NOMO-1 (cell line): ENCODE measurements around the gene POLR3E.

Experiments used
- DNase-seq, 2 experiments: peaks; one replicate each; lab custom pipeline; 2025; ENCODE audit not compliant: unreplicated experiment in 2 of 2; lab: John Stamatoyannopoulos, UW

POLR3E gene

DNA sequence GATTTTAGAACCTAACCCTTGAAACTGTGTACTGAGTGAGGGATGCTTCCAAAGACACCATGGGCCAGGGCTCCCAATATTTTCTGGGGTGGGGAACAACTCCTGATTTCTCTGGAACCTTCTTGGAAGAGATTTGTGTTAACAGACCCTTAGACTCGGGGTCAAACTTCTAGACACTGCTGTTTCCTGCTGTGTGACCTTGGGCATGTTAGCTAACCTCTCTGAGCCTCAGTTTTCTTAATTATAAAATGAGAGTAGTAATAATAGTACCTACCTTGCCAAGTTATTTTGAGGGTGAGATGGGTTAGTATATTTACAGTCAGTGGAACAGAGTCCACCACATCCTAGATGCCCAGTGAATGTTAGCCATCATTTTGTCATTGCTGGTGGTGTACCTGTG lies 18.8 kb downstream of the POLR3E start:
- DNase-seq: no peak

DNA sequence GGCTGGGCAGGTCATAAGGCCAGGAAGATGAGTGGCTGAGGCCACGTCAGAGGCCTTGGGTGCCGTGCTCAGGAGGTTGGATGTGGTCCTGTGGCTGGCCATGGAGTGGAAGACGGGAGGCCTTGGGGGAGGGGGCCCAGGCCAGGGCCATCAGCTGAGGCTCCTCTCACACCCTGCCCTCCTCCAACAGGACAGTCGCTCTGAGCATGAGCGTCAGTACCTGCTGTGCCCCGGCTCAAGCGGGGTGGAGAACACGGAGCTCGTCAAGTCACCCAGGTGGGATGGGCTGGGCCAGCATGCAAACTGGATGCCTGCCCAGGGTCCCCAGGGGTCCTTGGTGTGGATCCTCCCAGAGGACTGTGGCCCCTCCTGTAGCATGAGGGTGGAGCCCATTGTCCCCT lies 19.2 kb downstream of the POLR3E start:
- DNase-seq: no peak

DNA sequence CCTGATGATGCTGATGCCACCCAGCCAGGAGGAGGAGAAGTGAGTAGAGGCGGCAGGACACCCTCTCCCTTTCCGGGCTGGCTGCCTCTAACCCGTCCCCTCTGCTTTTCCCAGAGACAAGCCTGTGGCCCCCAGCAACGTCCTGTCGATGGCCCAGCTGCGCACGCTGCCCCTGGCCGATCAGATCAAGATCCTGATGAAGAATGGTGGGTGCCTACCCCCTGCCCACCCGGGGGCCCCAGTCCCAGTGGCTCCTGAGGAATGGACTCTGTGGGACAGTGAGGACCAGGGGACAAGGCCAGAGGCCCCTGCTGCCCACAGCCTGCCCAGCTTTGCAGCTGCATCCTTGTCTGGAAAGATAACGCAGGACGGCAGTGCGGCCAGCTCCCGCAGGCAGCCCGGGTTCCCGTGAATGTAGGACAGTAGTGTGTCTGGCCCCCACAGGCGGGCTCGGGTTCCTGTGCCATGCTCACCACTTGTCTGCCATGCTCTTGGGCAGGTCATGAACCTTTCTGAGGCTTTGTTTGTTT lies 19.9 kb downstream of the POLR3E start:
- DNase-seq: no peak

DNA sequence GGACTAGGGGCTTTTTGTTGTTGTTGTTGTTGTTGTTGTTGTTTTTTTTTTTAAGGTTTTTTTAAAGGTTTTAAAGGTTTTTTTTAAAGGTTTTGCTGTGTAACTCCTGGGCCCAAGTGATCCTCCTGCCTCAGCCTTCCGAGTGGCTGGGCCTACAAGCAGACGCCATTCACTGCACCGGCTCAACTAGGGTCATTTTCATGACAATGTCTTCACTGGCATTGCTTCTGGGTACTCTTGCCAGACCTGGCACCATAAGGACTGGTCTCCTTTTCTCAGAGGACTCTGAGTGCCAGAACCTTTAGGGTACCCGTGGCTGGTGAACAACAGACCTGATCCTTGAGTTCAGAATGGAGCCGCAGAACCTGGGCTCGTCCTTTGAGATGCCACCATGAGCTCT lies 20.4 kb downstream of the POLR3E start:
- no peak for DNase-seq

DNA sequence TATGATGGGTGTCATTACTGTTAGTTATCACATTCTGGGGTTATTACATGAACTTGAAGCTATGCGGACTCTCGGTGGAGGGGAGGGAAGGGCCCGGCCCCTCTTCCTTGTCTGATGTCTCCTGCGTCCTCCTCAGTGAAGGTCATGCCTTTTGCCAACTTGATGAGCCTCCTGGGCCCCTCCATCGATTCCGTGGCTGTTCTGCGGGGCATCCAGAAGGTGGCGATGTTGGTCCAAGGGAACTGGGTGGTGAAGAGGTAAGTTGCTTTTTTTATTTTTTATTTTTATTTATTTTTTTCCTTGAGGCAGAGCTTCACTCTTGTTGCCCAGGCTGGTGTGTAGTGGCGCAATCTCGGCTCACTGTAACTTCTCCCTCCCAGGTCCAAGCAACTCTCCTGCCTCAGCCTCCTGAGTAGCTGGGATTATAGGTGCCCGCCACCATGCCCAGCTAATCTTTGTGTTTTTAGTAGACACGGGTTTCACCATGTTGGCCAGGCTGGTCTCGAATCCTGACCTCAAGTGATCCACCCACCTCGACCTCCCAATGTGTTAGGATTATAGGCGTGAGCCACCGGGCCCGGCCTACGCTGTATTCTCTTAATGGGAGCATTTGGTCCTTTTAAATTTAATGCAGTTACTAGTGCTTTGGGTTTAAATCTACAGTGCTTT lies 21.6 kb downstream of the POLR3E start:
- peak; percentile 19 to 39 for DNase-seq

DNA sequence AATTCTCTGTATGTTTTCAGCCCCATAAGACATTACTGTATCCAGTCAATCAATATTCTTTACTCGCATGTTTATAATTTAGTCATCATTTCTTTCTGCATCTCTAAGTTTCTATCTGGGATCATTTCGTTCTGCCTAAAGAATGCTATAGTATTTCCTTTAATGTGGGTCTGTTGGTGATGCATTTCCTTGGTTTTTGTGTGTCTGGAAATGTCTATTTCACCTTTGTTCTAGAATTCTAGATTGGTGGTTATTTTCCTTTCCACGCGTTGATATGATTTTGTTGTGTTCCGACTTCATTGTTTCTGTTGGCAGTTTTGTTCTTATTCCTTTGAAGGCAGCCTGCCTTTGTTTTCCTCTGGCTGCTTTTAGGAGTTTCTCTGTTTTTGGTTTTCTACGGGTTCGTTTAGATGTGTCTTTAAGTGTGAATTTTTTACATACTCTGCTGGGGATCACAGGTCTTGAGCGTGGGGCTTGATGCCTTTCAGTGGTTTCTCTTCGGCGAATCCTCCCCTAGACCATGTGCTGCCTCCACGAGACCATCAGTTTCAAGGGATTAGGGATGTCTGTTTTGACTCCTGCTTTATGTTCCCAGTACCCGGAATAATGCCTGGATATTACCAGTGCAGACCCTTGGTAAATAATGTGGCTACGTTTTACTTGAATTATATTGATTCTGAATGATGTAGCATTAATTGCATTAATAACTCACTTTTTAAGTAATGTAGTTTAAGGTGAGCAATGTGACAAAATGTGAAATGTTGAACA lies 23.5 kb downstream of the POLR3E start:
- DNase-seq: no peak

DNA sequence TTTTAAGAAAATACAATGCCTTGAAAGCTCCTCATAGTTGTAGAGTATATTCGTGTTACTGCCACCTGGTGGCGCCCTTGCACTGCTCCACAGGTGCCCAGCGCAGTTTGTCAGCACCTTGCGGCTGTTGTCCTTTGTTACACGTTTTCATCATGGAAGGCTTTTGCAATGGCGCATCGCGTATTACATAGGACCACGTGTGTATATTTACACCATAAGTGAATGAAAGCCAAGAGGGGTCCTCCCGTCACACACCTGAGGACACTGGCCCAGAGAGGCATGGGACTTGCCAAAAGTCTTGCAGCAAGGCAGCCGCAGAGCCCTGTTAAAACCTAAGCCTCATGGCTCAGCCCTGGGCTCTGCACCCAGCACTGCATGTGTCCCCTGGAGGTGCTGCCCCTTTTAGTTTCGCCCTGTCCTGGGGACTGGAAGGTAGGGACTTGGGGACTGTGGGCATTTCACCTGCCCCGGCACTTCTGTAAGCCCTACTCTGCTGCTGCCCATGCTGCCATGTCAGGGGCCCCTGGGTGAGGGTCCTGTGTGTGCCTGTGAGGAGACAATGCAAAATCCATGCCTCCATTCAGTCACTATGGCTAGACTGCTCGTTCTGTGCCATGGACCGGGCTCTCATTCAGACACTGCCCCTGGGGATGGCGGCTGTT lies 24.3 kb downstream of the POLR3E start:
- DNase-seq: peak; percentile 58 to 72

DNA sequence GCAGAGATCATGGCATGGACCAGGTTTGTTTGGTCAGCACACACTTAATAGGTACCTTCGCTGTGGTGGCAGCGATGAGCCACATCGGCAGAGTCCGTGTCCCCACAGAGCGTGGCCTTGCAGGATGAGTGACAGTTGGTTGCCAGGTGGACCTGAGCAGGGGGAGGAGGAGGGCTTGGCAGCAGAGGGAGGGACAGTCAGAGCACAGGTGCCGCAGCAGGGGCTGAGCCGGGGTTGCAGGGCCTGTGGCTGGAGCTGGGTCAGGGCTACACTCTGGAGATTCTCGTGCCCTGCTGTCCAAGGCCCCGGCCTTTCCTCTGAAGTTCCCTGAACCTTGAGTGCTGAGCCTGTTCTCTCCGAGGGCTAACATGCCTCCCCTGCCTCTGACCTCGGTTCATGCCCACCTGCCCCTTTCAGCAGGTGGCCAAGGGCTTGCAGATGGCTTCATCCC lies 24.8 kb downstream of the POLR3E start:
- no peak for DNase-seq

DNA sequence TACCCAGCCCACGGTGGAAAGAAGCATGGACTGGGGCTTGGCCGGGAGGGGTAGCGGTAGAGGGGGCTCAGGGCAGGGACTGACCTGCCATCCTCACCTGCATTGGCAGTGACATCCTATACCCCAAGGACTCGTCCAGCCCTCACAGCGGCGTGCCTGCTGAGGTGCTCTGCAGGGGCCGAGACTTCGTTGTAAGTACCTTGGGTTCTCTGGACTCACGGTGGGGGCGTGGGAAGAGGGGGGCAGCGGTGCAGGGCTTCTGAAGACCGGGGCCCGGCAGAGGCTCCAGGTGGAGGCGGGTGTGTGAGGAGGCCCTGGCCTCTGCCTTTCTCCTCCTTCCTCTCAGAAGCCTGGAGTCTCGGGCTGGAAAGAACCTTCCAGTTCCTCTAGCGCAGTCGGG lies 25.5 kb downstream of the POLR3E start:
- DNase-seq: no peak

DNA sequence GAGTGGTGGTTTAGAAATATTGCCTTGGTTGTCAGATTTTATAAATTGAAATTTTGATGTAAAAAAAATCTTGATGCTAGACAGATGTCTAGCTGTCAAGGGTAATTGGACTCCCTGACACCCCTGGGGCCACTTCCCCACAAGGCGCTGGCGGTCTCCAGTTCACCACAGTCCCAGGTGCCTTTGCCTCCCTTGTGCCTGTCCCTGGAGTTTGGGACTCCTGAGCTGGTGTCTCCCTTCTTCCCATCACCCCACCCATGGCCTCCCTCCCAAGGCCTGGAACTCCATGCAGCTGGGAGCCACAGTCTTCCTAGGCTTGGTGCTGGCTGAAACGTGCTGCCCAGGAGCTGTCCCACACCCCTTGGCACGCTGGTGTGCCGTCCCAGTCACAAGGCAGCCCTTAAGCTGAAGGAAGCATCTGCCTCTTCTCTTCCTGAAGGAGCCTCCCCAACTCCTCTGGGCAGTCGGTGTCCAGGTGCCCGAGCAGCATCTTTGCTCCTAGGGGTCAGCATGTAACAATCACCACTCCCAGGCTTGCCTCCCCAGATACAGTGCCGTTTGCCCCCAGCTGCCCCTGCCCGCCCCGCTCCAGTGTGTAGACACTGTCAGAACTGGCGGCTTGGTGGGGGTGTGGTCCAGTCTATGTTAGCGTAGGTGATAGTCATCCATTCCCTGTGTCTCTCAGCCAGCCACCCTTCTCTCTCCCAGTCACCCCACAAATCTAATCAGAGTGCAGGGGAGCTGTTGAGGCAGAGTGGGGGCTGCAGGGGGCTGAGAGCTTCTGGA lies 26.2 kb downstream of the POLR3E start:
- no peak for DNase-seq

DNA sequence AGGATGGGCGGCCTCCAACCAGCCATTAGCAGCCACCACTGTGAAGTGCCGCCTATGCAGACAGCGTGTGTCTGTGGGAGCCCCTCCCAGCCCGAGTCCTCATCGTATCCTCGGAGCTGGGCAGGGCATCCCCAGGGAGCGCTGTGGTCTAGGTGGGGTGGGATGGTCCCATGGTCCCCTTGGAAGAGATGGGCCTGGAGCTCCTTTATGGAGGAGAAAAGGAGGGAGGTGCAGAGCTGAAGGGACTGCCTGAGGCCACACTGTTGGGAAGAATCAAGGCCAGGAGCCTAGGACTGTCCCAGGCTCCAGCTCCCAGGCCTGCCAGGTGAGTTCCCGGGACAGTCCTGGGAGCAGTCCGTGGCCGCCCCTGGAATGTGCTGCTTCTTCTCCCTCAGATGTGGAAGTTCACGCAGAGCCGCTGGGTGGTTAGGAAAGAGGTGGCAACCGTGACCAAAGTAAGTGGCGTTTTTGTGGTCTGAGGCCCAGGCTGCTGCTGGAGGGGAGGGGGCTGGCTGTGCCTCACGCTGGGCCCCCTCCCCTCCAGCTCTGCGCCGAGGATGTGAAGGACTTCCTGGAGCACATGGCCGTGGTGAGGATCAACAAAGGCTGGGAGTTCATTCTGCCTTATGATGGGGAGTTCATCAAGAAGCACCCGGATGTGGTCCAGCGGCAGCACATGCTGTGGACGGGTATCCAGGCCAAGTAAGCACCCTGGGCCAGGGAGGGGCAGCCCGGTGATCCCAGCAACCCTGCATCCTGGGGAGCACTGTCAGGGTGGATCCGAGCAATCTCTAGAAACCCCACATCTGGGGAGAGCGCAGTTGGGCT lies 27.0 kb downstream of the POLR3E start:
- DNase-seq: no peak

DNA sequence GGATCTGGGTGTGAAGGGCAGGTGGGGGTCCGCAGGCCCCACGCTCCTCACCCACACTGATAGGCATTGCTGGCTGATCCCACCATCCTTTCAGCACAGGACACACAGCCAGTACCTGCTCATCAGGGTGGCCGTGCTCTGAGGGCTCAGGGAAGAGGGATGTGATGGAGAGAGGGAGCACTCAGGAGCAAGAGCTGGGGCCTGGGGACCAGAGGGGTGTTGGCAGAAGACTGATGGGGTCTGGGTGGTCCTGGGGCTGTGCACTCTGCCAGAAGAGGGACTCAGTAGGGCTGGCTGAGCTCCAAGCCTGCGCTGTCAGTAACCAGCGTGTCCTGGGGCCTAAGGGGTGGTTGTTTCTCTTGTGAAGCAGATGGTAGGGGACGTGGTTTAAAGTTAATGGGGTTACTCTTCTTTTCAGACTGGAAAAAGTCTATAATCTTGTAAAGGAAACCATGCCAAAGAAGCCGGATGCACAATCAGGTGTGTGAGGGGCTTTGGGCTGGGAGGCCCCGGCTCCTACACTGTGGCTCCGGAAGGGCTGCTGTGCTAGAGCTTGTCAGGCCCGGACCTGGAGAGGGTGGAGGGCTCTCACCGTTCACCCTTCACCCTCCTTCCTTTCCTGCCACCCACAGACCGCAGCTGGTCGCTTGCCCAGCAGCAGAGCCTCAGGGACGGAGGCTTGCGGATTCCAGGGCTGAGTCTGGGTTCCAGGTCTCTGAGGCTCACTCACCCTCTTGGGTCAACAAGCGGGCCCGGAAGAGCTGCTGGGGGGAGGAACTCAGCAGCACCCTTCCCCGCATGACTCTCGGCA lies 27.8 kb downstream of the POLR3E start:
- DNase-seq: no peak

DNA sequence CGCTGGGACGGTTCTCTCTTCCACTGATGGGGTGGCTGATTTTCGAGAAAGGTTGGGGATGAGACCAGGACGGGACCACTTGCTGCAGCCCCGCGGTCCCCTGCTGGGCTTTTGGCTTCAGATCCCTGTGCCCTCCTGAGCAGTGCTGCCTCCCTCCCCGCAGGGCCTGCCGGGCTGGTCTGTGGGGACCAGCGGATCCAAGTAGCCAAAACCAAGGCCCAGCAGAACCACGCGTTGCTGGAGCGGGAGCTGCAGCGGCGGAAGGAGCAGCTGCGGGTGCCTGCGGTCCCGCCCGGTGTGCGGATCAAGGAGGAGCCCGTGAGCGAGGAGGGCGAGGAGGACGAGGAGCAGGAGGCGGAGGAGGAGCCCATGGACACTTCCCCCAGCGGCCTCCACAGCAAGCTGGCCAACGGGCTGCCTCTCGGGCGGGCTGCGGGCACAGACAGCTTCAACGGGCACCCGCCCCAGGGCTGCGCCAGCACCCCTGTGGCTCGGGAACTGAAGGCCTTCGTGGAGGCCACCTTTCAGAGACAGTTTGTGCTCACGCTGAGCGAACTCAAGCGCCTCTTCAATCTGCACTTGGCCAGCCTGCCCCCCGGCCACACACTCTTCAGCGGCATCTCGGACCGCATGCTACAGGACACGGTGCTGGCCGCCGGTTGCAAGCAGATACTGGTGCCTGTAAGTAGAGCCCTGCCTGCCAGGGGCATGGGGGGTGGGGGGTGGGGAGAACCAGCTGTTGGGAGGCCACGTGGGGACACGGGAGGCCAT lies 28.6 kb downstream of the POLR3E start:
- no peak for DNase-seq

DNA sequence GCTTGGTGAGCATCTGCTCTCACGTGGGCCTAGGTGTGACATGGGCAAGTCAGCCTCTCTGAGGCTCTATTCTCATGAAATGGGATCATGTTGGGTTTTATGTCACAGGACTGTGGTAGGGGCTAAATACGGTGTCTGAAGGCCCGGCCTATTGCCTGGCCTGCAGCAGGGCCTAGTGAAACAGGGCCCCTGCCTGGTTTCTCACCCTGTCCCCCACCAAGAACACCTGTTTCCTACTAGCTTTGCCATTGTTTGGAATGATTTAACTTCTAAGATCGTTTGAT lies 29.1 kb downstream of the POLR3E start:
- DNase-seq: no peak

DNA sequence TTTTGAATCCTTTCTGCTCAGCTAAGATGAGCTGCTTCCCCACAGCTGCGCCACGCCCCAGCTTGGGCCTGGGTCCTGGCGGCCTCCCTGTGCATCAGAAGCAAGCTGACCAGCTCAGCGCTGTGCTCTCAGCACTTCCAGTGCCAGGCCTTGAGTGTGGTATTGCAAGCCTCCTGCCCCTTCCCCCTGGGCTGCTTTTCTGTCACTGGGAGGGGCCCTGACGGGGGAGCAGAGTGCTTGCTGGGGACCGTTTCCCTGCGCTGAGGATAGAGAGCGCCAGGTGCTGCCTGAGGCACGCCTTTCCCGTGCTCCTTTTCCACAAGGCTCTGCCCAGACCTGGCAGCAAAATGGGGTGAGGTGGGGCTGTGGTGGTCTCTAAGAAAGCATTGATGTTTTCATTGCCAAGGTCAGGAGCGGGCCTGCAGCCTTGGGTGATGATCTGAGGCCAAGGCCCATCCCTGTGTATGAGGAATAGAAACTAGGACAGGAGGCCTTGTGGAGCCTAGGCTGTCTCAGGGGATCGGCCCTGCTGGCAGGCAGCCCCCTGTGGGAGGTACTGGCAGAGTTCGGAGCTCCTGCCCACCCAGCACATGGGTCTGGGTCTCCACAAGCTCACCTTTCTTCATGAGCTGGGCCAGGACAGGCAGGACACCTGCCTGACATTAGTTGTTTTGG lies 29.7 kb downstream of the POLR3E start:
- DNase-seq: no peak

DNA sequence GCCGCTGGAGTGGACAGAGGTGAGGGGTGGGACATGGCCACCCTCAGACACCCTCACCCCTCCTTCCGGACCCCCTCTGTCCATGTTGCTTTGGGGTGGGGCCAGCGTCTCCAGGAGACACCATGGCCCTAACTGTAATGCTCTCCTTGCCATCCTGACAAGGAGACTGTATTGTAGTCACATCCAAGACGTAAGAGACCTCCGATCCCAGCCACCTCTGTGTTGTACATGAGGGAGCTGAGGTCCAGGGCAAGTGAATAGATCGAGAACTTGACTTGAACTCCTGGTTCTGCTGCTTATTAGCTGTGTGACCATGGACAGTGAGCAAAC lies 30.2 kb downstream of the POLR3E start:
- no peak for DNase-seq

DNA sequence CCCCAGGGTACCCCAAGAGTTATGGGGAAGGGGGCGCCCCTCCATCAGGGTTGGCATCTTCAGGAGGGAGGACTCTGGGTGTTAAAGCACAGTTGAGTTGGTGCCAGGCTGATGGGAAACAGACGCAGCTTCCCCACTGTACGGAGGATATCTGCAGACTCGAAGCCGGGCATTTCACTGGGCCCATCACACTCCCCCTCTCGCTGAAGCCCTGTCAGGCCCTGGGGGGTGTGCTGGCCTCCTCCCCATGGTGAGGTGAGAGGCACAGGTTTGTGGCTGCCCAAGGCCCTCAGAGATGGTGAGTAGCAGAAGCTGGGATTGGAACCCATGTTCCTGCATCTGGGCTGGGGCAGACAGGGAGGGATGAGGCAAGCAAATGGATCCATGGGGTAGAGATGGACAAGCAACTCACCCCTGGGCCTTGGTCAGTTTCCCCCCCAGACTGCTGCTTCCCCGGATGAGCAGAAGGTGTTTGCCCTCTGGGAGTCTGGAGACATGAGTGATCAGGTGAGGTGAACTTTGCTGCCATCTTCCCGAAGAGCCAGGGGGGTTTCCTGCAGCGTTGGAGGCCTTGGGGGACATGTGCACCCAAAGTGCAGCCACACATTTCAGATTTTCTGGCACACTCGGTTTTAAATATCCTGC lies 31.0 kb downstream of the POLR3E start:
- no peak for DNase-seq

DNA sequence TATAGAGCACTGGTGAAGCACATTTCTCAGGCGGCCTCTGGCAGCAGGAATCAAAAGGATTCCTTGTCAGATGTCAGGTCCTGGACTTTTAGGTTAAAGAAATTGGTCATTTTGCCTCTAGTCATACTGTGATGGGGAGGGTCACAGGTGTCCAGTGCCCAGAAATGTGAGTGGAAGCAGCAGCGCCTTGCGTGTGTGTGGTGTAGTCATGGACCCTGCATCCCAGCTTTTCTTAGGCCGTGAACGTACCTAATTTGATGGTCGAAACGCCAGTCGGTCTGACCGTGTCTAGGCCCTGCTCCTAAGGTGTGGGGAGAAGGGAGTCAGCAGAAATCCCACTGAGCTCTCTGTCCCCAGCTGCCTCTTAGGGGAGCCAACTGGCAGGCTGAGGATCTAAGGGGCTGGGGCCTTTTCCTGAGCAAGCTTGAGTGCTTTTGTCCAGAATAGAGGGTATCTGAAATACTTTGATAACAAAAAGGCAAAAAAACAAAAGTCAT lies 32.0 kb downstream of the POLR3E start:
- DNase-seq: no peak
